IMR-90 (cell line): ENCODE data around the gene COL19A1. TPM values are rescaled to one million over a fixed set of nuclear protein-coding genes. Genes with fewer than 3 reads are reported as not detected.

Experiments
- ATAC-seq: fragments of 200-7000 bp; cut with Tn5 transposase; 2 replicates; pipeline ENCODE4 v1.9.1; 2020; ENCODE audit warnings: low read depth, mild to moderate bottlenecking, moderate library complexity
- BruUV-seq: library from RNA; stranded (reverse); fragments of 400-500 nt; replicated peaks from 2 replicates; lab custom pipeline; 2021; lab: Mats Ljungman, UMichigan
- CTCF ChIA-PET: fragments of 300-600 bp; formaldehyde crosslinking; extraction: SDS; loops from one replicate; lab custom pipeline; 2021; ENCODE audit warnings: antibody characterized with exemption; lab: Yijun Ruan, JAX
- POLR2A ChIA-PET: fragments of 300-600 bp; sonication (Branson Sonifier 250); formaldehyde crosslinking; loops from one replicate; lab custom pipeline; 2022; ENCODE audit warnings: antibody characterized with exemption; ENCODE audit not compliant: unreplicated experiment; lab: Charles Lee
- DNase-seq: peaks from one replicate; pipeline ENCODE4 v3.0.0; 2013
- H2AFZ ChIP-seq: replicated peaks from 2 replicates; pipeline ENCODE3; 2013; ENCODE audit warnings: low read length, mild to moderate bottlenecking; ENCODE audit not compliant: poor library complexity
- H2AK5ac ChIP-seq: 2 replicates; pipeline ENCODE4 v1.6.1; 2013; ENCODE audit warnings: low read depth, low read length, inconsistent platforms
- H2AK9ac ChIP-seq: replicated peaks from 2 replicates; pipeline ENCODE3; 2013; ENCODE audit warnings: mild to moderate bottlenecking, low read depth, low read length, moderate library complexity; ENCODE audit not compliant: poor library complexity
- H2BK120ac ChIP-seq: 2 replicates; pipeline ENCODE4 v1.6.1; 2013; ENCODE audit warnings: low read depth, low read length, inconsistent platforms
- H2BK15ac ChIP-seq: 3 replicates; pipeline ENCODE4 v1.6.1; 2013; ENCODE audit warnings: low read depth, low read length, inconsistent platforms
- H2BK20ac ChIP-seq: 2 replicates; pipeline ENCODE4 v1.6.1; 2013; ENCODE audit warnings: low read depth, mild to moderate bottlenecking, inconsistent platforms, low read length, moderate library complexity
- H2BK5ac ChIP-seq: 2 replicates; pipeline ENCODE4 v1.6.1; 2013; ENCODE audit warnings: mild to moderate bottlenecking, low read depth, low read length, inconsistent platforms; ENCODE audit not compliant: poor library complexity, severe bottlenecking
- H3K14ac ChIP-seq: replicated peaks from 2 replicates; pipeline ENCODE4 v1.6.1; 2013; ENCODE audit warnings: low read depth, low read length, inconsistent platforms
- H3K18ac ChIP-seq: 2 replicates; pipeline ENCODE4 v1.6.1; 2013; ENCODE audit warnings: low read depth, low read length, control low read depth
- H3K23ac ChIP-seq: 2 replicates; pipeline ENCODE4 v1.6.1; 2013; ENCODE audit warnings: low read depth, low read length, inconsistent platforms
- H3K27ac ChIP-seq: 2 replicates; pipeline ENCODE4 v1.5.1; 2013; ENCODE audit warnings: mild to moderate bottlenecking, control low read depth, low read length; ENCODE audit not compliant: insufficient read depth
- H3K27me3 ChIP-seq: 2 replicates; pipeline ENCODE4 v1.6.1; 2013; ENCODE audit warnings: low read length; ENCODE audit not compliant: control insufficient read depth, insufficient read depth
- H3K36me3 ChIP-seq: 2 replicates; pipeline ENCODE4 v1.6.1; 2013; ENCODE audit warnings: low read length, mixed read lengths; ENCODE audit not compliant: control insufficient read depth, insufficient read depth
- H3K4ac ChIP-seq: 2 replicates; pipeline ENCODE4 v1.6.1; 2013; ENCODE audit warnings: low read depth, low read length, inconsistent platforms
- H3K4me1 ChIP-seq: 2 replicates; pipeline ENCODE4 v1.6.1; 2013; ENCODE audit warnings: low read length, mixed read lengths; ENCODE audit not compliant: control insufficient read depth, insufficient read depth
- H3K4me2 ChIP-seq: 2 replicates; pipeline ENCODE4 v1.6.1; 2013; ENCODE audit warnings: low read depth, mild to moderate bottlenecking, control low read depth, low read length, moderate library complexity
- H3K4me3 ChIP-seq: 2 replicates; pipeline ENCODE4 v1.5.1; 2013; ENCODE audit warnings: low read depth, mild to moderate bottlenecking, control low read depth, low read length, moderate library complexity; ENCODE audit not compliant: insufficient read depth
- H3K56ac ChIP-seq: 2 replicates; pipeline ENCODE4 v1.6.1; 2013; ENCODE audit warnings: low read length, inconsistent platforms; ENCODE audit not compliant: insufficient read depth; ENCODE audit errors: extremely low read depth
- H3K79me1 ChIP-seq, 2 experiments: 2 replicates each; pipeline ENCODE4 v1.6.1; 2013; ENCODE audit warnings: low read length in 2 of 2, inconsistent platforms in 1 of 2, low read depth in 1 of 2
- H3K9ac ChIP-seq: 2 replicates; pipeline ENCODE4 v1.6.1; 2013; ENCODE audit warnings: low read depth, low read length, control low read depth
- H3K9me1 ChIP-seq: 2 replicates; pipeline ENCODE4 v1.6.1; 2013; ENCODE audit warnings: low read length, inconsistent platforms; ENCODE audit not compliant: insufficient read depth
- H3K9me3 ChIP-seq: 2 replicates; pipeline ENCODE4 v1.6.1; 2013; ENCODE audit warnings: low read length; ENCODE audit not compliant: control insufficient read depth, insufficient read depth
- H4K20me1 ChIP-seq: 2 replicates; pipeline ENCODE4 v1.6.1; 2013; ENCODE audit warnings: low read length, inconsistent platforms; ENCODE audit not compliant: insufficient read depth
- H4K5ac ChIP-seq: 2 replicates; pipeline ENCODE4 v1.6.1; 2013; ENCODE audit warnings: mild to moderate bottlenecking, low read depth, low read length, control low read depth
- H4K8ac ChIP-seq, 2 experiments: 2 replicates each; pipeline ENCODE4 v1.6.1; 2013; ENCODE audit warnings: low read depth in 2 of 2, low read length in 2 of 2, control low read depth in 1 of 2, inconsistent platforms in 1 of 2
- H4K91ac ChIP-seq: 2 replicates; pipeline ENCODE4 v1.6.1; 2013; ENCODE audit warnings: low read depth, low read length, inconsistent platforms; ENCODE audit not compliant: insufficient read depth
- CTCF ChIP-seq: conservative IDR thresholded peaks from 2 replicates; pipeline ENCODE4 v1.5.1; 2012; ENCODE audit warnings: mild to moderate bottlenecking, low read depth, low read length, improper control_type of control experiment
- ELK1 ChIP-seq: fragments of 150-350 bp; IDR thresholded peaks from 2 replicates; pipeline ENCODE4 v1.6.1; 2016; ENCODE audit warnings: low read depth, mild to moderate bottlenecking, low read length, moderate library complexity, borderline replicate concordance
- FOS ChIP-seq: fragments of 150-350 bp; IDR thresholded peaks from 2 replicates; pipeline ENCODE4 v1.6.1; 2016; ENCODE audit warnings: low read depth, low read length
- MAZ ChIP-seq: IDR thresholded peaks from 2 replicates; pipeline ENCODE4 v1.6.1; 2012; ENCODE audit warnings: low read depth, mild to moderate bottlenecking, low read length, improper control_type of control experiment, moderate library complexity, borderline replicate concordance
- RFX5 ChIP-seq: IDR thresholded peaks from 2 replicates; pipeline ENCODE4 v1.8.0; 2012; ENCODE audit warnings: low read depth, mild to moderate bottlenecking, low read length, moderate library complexity
- SMC3 ChIP-seq: fragments of 150-350 bp; IDR thresholded peaks from 2 replicates; pipeline ENCODE4 v1.6.1; 2016; ENCODE audit warnings: low read depth, mild to moderate bottlenecking, antibody characterized with exemption, low read length, moderate library complexity
- WGBS, 2 experiments: methylation state at CpG; one replicate each; pipeline versions ENCODE4 v1.1.5 to v1.1.7; 2013; ENCODE audit warnings: missing lambda C conversion rate in 2 of 2; ENCODE audit not compliant: insufficient read length in 1 of 2; ENCODE audit errors: extremely low coverage in 2 of 2; 5-methylcytosine and 5-hydroxymethylcytosine counted together
- dilution Hi-C: fragments of 300-500 bp; cut with HindIII; formaldehyde crosslinking; loops from one replicate; pipeline ENCODE4 v1.14.3; 2018; ENCODE audit warnings: low sequenced_read_pairs; ENCODE audit not compliant: unreplicated experiment
- in situ Hi-C: fragments of 300-500 bp; cut with MboI; formaldehyde crosslinking; loops from 3 replicates; pipeline ENCODE4 v1.14.3; 2019; ENCODE audit warnings: low sequenced_read_pairs, inconsistent platforms, mixed read lengths
- intact Hi-C: fragments of 100-400 bp; cut with micrococcal nuclease; formaldehyde crosslinking; loops from 2 replicates; pipeline ENCODE4 v1.10.0; 2022
- polyA plus RNA-seq, 3 experiments: library from polyadenylated mRNA; depleted of rRNA; stranded (reverse); fragments of >200 nt; gene quantifications; 2 replicates each; pipeline ENCODE4 v1.2.3, GENCODE V29; 2012; ENCODE audit warnings: low replicate concordance in 1 of 3
- total RNA-seq: library from RNA; depleted of rRNA; stranded (reverse); fragments of >200 nt; gene quantifications from 2 replicates; pipeline ENCODE4 v1.2.3, GENCODE V29; 2012

The COL19A1 gene
- total and polyA plus RNA-seq, 2 of the 4 experiments (the other 2 are of a cell fraction), result under 0.01 TPM; not detected in 1

- no peaks in the 10 kb centered on the region for H3K27me3 ChIP-seq
- CTCF ChIA-PET, result no interaction called here
- H3K9me1 ChIP-seq, result no peaks in the 10 kb centered on the region
- no peak overlapping the region for H2AFZ ChIP-seq
- no peaks in the 10 kb centered on the region for H3K9me3 ChIP-seq
- H2AK9ac ChIP-seq, result no peak overlapping the region
- intact Hi-C loops (no loop called here), in situ Hi-C loops (no loop called here), dilution Hi-C loops (no loop called here)
- H2BK20ac ChIP-seq, result no peak overlapping the region
- TF ChIP-seq CTCF (no peak), ELK1 (no peak), RFX5 (no peak), SMC3 (no peak), MAZ (no peak), FOS (no peak)
- H3K14ac ChIP-seq, result no peak overlapping the region
- H3K36me3 ChIP-seq, result no peaks in the 10 kb centered on the region
- H3K27ac ChIP-seq, result no peak overlapping the region
- H3K18ac ChIP-seq, result no peak overlapping the region
- H4K20me1 ChIP-seq, result no peaks in the 10 kb centered on the region
- BruUV-seq, result no TSS peak
- H3K79me1 ChIP-seq, result no peaks in the 10 kb centered on the region
- no peak overlapping the region for H4K91ac ChIP-seq
- no peak overlapping the region for H3K9ac ChIP-seq
- no peak overlapping the region for H4K5ac ChIP-seq
- no peak overlapping the region for H3K4me3 ChIP-seq
- no peak overlapping the region for H4K8ac ChIP-seq
- no peak overlapping the region for H2AK5ac ChIP-seq
- POLR2A ChIA-PET, result no interaction called here
- no peaks in the 10 kb centered on the region for H3K4me1 ChIP-seq
- H3K4ac ChIP-seq, result no peak overlapping the region
- ATAC-seq (no peak), DNase-seq (no peak)
- H2BK120ac ChIP-seq, result no peak overlapping the region
- no peak overlapping the region for H3K23ac ChIP-seq
- no peak overlapping the region for H2BK15ac ChIP-seq
- no peak overlapping the region for H3K56ac ChIP-seq
- no peak overlapping the region for H3K4me2 ChIP-seq
- H2BK5ac ChIP-seq, result no peak overlapping the region
- WGBS, 2 experiments, result no CpG with 5 or more reads among the region's 4 CpGs
Measured at GRCh38 chr6:70080443-70081070, 214.2 kb downstream of the COL19A1 start.
